ENCODE data around the gene MUCL3.
"Not testable (repeated sequence)": the region's sequence is repeated elsewhere in the genome, so short reads cannot be mapped to it uniquely, and the experiment has no call there.

MUCL3 gene, protein sequence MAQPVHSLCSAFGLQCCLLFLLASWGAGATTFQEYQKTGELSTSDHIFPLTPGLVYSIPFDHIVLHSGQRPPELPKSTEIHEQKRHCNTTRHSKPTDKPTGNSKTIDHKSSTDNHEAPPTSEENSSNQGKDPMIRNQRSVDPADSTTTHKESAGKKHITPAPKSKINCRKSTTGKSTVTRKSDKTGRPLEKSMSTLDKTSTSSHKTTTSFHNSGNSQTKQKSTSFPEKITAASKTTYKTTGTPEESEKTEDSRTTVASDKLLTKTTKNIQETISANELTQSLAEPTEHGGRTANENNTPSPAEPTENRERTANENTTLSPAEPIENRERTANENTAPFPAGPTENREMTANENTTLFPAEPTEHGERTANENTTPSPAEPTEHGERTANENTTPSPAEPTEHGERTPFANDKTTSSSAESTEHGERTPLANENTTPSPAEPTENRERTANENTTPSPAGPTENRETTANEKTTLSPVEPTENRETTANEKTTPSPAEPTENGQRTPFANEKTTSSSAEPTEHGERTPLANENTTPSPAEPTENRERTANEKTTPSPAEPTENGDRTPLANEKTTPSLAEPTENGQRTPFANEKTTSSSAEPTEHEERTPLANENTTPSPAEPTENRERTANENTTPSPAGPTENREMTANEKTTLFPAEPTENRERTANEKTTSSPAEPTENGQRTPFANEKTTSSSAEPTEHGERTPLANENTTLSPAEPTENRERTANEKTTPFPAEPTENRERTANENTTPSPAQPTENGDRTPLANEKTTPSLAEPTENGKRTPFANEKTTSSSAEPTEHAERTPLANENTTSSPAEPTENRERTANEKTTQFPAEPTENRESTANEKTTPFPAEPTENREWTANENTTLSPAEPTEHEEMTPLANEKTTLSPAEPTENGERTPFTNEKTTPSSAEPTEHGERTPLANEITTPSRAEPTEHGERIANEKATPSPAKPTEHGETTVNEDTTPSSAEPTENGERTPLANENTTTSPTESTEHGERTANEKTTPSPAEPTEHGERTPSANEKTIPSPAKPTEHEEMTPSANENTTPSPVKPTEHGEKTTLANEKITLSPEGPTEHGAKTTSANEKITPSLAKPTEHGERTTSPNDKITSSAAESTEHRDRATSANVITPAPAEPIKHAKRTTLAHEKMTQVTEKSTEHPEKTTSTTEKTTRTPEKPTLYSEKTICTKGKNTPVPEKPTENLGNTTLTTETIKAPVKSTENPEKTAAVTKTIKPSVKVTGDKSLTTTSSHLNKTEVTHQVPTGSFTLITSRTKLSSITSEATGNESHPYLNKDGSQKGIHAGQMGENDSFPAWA (N-terminal part only)

DNA sequence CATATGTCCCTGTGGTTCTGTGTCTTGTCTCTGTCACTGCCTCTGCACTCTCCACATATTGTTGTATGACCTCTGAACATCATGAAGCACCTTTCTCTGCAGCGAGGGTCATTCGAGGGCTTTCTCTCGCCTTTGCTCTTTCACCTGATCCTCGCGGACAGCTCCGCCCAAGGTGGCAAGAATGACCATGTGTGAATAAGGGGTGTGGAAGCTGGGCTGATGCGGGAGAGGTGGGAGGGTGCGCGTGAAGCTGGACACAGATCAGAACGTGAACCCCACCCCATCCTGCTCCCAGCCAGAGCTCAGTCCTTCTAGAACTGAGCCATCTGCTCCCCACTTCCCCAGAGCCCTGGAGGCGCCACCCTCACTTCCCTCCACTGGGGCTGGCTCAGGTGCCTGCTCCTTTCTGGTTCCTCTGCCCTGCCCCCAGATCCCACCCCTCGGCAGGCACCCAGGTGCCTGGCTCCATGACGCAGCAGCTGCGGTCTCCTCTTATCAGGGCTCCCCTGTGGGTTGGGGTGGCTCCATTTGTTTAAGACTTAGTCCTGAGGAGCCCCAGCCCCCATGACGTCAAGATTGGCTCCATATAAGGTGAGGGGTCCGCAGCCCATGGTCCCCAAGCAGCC lies at the start of gene MUCL3:
MUCL3 (plus strand) TSS at position 613 of the 626 bp plus-strand sequence. CDS start 27 bp downstream, outside the sequence.
- DNase-seq (ENCODE audit: insufficient read length, low spot score) = no peak
- FAIRE-seq = no peak

DNA sequence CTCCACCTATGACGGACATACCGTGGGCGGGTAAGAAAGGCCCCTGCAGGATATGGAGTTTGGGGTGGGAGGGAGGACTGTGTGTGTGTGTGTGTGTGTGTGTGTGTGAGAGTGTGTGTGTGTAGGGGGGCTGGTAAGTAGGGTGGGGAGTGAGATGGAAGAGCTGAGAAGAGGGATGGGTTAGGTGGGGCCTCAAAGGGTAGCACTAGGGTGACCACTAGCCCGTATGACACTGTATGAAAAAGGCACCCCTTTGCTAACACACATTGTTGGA lies 49.4 kb upstream of the MUCL3 start:
- FAIRE-seq (no peak), DNase-seq (ENCODE audit: insufficient read length, low spot score) (no peak)

DNA sequence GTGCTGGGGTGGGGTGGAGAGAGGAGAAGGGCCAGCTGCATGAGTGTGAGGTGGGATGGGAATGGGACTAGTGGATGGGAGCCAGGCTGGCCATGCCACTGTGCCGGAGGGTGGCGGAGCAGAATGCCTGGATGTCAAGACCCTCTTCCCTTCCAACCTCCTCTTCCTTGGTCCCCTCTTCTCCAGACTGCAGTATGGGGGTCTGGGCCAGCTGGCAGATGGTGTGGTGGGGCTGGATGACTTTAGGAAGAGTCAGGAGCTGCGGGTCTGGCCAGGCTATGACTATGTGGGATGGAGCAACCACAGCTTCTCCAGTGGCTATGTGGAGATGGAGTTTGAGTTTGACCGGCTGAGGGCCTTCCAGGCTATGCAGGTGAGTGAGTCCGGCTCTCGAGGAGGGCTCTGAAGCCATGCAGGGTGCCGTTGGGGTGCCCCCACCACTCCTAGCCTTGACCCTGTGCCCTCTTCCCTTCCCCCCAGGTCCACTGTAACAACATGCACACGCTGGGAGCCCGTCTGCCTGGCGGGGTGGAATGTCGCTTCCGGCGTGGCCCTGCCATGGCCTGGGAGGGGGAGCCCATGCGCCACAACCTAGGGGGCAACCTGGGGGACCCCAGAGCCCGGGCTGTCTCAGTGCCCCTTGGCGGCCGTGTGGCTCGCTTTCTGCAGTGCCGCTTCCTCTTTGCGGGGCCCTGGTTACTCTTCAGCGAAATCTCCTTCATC lies 48.8 kb upstream of the MUCL3 start:
- FAIRE-seq (no peak), DNase-seq (ENCODE audit: insufficient read length, low spot score) (no peak)

DNA sequence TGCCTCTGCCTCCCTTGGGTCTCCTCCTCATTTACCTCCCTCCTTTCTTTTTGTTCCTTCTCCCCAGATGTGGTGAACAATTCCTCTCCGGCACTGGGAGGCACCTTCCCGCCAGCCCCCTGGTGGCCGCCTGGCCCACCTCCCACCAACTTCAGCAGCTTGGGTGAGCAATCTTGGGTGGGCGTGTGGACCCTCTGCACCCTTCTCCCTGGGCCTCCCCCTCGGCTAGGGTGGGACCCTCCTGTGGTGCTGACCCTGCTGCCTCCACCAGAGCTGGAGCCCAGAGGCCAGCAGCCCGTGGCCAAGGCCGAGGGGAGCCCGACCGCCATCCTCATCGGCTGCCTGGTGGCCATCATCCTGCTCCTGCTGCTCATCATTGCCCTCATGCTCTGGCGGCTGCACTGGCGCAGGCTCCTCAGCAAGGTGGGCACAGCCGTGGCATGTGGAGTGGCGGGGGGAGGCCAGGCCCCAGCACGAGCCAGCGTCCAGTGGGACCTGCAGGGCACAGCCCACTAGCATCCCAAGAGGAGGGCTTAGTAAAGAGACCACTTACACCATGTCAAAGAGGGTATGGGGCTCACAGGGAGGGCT lies 47.7 kb upstream of the MUCL3 start:
- no peak for DNase-seq (ENCODE audit: insufficient read length, low spot score)
- no peak for FAIRE-seq

DNA sequence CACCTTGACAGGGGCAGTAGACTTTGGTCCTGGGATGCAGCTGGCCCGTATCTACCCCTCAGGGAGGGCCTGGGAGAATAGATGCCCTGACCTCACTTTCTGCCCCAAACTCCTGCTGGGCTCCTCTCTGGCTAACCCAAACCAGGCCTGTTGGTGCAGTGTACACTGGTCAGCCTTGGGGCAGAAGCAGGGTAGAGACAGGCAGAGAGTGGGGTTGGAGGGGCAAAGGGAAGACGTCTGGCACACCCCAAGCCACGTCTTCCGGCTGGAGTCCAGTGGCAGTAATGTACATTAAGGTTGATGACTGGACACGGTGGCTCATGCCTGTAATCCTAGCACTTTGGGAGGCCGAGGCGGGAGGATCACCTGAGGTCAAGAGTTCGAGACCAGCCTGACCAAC lies 47.1 kb upstream of the MUCL3 start:
- FAIRE-seq (no peak), DNase-seq (ENCODE audit: insufficient read length, low spot score) (no peak)

DNA sequence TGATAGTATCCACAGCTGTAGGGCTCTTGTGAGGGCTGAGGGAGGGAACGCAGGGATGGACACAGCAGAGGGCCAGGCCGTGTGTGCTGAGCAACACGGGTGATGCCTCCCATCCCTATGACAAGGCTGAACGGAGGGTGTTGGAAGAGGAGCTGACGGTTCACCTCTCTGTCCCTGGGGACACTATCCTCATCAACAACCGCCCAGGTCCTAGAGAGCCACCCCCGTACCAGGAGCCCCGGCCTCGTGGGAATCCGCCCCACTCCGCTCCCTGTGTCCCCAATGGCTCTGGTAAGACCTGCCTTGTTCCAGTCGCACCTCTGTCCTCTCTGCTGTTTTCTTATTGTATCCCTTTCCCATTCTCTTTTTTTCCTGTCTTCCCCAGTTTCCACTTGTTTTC lies 46.4 kb upstream of the MUCL3 start:
- no peak for DNase-seq (ENCODE audit: insufficient read length, low spot score)
- FAIRE-seq = no peak

DNA sequence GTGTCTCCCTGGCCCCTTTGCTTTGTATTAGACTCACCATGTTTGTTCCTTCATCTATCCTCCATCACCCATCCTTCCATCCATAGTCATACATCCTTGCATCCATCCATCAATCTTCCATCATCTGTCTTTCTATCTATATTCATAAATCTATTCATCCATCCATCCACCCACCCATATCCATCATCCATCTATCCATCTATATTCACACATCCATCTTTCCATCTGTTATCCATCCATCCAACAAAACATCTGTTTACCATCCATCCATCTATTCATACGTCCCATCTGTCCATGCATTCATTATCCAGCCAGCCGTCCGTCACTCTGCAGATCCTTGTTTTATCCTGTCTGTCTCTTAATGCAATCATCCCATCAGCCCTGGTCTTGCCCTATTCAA lies 45.8 kb upstream of the MUCL3 start:
- FAIRE-seq = no peak
- DNase-seq (ENCODE audit: insufficient read length, low spot score) = no peak

DNA sequence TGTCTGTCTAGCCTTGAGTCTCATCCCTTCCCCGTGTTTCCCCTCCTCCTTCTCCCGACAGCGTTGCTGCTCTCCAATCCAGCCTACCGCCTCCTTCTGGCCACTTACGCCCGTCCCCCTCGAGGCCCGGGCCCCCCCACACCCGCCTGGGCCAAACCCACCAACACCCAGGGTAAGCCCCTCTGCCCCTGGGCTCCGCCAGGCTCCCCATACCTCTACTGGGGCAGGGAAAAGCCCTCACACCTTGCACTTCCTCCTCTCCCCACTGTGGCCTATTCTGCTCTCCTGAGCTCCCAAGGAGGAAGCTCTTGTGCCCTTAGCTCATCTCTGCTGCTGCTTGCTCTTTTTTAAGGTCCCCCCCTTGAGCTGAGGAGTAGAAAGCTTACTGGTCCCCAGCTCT lies 45.4 kb upstream of the MUCL3 start:
- DNase-seq (ENCODE audit: insufficient read length, low spot score) (no peak), FAIRE-seq (no peak)

DNA sequence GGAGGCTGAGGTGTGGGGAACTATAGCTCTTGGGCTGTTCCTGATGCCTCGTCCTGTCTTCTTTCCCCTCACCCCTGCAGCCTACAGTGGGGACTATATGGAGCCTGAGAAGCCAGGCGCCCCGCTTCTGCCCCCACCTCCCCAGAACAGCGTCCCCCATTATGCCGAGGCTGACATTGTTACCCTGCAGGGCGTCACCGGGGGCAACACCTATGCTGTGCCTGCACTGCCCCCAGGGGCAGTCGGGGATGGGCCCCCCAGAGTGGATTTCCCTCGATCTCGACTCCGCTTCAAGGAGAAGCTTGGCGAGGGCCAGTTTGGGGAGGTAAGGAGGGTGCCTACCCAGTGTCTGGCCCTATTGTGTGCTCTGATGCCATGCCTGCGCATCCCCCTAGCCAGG lies 44.2 kb upstream of the MUCL3 start:
- FAIRE-seq = no peak
- no peak for DNase-seq (ENCODE audit: insufficient read length, low spot score)

DNA sequence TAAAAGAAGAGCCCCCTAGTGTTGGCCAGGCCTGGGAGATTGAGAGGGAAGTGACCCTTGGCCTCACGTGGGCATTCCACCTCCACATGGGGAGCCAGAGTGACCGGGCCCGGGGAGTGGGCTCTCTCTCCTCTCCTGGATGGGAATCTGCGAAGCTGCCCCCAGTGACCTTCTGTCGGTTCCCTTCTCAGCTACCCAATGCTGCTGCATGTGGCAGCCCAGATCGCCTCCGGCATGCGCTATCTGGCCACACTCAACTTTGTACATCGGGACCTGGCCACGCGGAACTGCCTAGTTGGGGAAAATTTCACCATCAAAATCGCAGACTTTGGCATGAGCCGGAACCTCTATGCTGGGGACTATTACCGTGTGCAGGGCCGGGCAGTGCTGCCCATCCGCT lies 42.9 kb upstream of the MUCL3 start:
- DNase-seq (ENCODE audit: insufficient read length, low spot score) (no peak), FAIRE-seq (no peak)

DNA sequence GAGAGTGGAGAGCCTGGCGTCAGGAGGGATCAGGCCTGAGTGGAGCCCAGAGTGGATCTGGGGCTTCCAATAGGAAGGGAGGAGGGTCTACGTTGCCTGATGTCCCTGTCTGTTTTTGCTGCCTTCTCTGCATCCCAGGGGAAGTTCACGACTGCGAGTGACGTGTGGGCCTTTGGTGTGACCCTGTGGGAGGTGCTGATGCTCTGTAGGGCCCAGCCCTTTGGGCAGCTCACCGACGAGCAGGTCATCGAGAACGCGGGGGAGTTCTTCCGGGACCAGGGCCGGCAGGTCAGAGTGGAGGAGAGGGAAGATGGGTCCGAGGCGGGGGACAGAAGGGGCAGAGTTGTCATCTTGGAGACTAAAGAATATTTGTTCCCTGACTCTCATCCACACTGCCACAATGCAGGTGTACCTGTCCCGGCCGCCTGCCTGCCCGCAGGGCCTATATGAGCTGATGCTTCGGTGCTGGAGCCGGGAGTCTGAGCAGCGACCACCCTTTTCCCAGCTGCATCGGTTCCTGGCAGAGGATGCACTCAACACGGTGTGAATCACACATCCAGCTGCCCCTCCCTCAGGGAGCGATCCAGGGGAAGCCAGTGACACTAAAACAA lies 41.9 kb upstream of the MUCL3 start:
- FAIRE-seq (no peak), DNase-seq (ENCODE audit: insufficient read length, low spot score) (no peak)

DNA sequence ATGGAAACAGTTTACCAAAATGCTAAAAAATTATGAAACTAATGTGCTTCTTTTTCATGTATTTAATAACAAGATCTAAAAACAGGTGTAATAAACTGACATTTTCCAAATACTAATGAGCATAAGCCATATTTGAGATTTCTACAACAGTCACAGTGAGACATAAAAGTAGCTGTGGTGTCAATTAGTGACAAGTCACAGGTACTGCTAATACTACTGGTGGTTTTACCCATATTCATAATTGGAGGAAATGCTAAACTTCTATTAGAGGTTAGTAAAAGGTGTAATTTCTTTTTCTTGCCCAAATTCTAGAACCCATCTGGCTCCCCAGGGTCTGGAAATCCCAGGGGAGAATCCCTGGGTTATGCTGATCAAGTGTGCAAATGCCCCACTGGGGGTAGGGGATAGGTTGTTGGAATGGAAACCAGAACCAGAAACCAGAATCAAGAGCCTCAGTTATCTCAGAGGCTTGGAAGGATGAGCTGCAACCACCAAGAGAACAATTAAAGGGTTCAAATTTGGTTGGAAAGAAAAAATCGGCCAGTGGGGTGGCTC lies 39.8 kb upstream of the MUCL3 start:
- DNase-seq (ENCODE audit: insufficient read length, low spot score) (no peak), FAIRE-seq (no peak)

DNA sequence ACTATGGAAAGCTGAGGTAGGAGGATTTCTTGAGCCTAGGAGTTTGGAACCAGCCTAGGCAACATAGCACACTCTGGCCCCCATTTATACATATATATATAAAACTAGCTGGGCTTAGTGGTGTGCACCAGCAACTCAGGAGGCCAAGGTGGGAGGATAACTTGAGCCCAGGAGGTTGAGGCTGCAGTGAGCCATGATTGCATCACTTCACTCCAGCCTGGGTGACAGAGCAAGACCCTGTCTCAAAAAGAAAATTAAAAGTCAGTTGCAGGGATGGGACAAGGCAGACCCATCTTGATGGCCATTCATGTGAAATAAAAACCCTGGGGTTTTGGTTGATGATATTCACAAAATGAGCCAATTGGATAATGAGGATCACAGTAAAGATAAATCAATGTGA lies 39.3 kb upstream of the MUCL3 start:
- DNase-seq (ENCODE audit: insufficient read length, low spot score) (no peak), FAIRE-seq (no peak)

DNA sequence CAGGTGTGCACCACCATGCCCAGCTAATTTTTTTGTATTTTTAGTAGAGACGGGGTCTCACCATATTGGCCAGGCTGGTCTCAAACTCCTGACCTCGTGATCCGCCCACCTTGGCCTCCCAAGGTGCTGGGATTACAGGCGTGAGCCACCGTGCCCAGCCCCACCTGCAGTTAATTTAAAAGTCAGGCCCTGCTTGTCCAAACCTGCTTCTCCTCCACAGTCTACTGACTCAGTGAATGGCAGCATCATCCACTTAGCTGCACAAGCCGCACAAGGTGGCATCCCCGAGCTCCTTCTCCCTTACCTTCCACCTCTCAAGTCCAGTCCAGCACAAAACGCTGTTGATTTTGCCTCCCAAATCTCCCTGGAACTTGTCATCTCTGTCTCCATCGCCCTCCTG lies 38.6 kb upstream of the MUCL3 start:
- not testable (repeated sequence) for DNase-seq (ENCODE audit: insufficient read length, low spot score); FAIRE-seq

DNA sequence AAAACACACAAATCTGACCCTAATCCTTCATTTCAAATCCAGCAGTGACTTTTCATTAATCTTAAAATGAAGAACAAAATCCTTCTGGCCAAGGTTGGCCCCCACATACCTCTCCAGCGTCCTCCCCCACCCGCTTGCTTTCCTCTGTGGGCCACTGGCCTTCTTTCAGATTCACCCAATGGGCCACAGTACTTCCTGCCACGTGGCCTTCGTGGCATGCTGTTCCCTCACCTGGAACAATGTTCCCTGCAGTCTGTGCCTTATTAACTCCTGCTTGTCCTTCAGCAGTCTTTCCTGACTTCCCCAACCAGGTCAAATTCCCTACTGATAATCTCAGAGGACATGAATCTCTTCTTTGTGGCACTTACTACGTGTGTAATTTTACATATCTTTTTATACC lies 38.1 kb upstream of the MUCL3 start:
- FAIRE-seq (peak; percentile 66), DNase-seq (ENCODE audit: insufficient read length, low spot score) (no peak)

DNA sequence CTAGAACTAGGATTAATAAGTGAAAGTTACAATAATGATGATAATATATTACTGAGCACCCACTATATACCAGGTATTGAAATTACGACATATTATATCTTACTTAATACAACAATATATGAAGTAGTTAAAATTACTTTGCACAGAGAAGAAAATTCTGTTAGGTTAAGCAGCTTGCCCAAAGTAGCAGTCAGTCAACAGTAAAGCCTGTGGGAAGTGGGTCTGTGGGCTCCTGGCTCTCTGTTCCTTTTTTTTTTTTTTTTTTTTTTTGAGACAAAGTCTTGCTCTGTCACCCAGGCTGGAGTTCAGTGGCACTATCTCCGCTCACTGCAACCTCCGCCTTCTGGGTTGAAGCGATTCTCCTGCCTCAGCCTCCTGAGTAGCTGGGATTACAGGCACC lies 37.5 kb upstream of the MUCL3 start:
- DNase-seq (ENCODE audit: insufficient read length, low spot score) = no peak
- no peak for FAIRE-seq

DNA sequence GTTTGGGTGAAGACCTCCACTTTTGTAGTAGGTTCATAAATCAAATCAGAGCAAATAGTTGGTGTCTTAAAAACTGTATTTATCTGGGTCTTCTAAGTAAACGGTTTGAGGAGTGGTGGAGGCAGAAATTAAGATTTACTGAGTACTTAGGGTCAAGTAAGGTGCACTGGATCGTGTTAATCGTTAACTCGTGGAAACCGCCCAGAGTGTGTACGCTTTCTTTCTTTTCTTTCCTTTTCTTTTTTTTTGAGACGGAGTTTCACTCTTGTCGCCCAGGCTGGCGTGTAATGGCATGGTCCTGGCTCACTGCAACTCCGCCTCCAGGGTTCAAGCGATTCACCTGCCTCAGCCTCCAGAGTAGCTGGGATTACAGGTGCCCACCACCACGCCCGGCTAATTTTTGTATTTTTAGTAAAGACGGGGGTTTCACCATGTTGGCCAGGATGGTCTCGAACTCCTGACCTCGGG lies 33.4 kb upstream of the MUCL3 start:
- not testable (repeated sequence) for FAIRE-seq; DNase-seq (ENCODE audit: insufficient read length, low spot score)

DNA sequence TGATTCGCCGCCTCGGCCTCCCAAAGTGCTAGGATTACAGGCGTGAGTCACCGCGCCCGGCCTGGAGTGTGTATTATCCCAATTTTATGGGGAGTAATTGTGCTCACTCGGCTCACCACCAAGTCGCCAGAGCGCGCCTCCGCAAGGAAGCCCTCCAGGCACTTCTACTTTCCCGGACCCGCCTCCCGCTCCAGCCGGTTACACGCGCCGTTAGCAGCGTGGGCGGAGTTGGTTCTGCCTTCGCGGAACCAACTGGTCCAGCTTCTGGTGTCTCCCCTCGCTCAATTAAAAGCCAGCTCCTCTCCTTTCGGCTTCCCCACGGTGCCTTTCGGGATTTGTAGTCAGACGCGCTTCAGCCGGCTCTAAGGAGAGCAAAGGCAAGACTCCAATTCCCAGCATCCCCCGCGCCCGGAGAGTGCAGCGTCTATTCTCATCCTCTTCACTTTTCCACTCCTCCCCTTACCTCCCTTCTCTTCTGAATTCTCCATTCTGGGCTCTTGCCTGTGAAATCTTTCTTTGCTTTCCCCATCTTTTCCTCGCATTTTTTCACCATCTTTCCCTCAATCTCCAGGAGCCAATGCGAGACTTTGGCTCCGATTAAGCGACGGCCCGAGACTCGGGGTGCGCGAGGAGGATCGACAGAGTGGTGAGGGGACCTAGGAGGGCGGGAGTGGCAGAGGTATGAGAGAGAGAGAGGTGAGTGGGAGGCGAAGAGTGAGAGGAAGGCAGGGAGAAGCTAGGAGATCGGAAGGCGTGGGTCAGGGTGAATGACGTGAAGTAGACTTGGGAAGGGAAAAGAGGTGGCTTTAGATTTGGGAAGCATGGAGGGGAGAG lies 32.8 kb upstream of the MUCL3 start, which contains the start of gene GTF2H4:
GTF2H4 (plus strand) TSS at position 450 of the 834 bp plus-strand sequence.
- DNase-seq (ENCODE audit: insufficient read length, low spot score) = peak; percentile 91
- peak; percentile 92 for FAIRE-seq

All from GM19239 (cell line).